ENCODE data around the gene CHRNA7. TPM values are rescaled to one million over a fixed set of nuclear protein-coding genes. Genes with fewer than 3 reads are reported as not detected.

The CHRNA7 gene
- total RNA-seq, 1 experiment from 2014 or later: 4.4 TPM

DNA sequence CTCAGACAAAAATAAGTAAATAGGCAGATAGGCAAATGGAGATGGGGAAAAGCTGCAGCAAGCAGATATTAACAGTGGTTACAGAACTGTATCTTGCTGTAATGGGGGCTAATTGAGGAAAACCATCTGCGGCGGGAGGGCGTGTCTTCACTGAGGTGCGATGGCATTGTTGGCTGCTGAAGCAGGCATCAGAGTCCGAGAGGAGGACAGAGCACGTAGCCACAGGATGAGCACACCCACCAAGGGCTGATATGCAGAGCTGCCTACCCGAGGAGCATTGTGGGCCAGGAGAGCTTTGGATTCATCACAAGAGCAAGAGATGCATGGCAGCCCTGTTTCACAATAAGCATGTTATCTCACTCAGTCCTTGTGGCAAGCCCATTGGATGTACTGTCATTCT lies 30.4 kb downstream of the CHRNA7 start:
- peak overlapping the region in 1 of 3 experiments; percentile 4; a peak in 1 of 7 replicates for H3K27ac Mint-ChIP-seq
- no peak overlapping the region for H3K4me2 ChIP-seq (ENCODE audit: insufficient read depth, insufficient read length, low read length)
- H3K4me1 Mint-ChIP-seq: no peaks in the 10 kb centered on the region
- no peak overlapping the region for H3K18ac ChIP-seq (ENCODE audit: insufficient read length, low read depth, low read length)
- H3K23me2 ChIP-seq (ENCODE audit: insufficient read length, low read depth, low read length, poor library complexity, severe bottlenecking): no peaks in the 10 kb centered on the region
- H3K79me1 ChIP-seq (ENCODE audit: insufficient read depth, low read depth, low read length, poor library complexity, severe bottlenecking): no peaks in the 10 kb centered on the region
- H3K4me1 ChIP-seq (ENCODE audit: insufficient read depth, low read length): no peaks in the 10 kb centered on the region
- peaks cover 5 to 18% (median 16%) of the 10 kb centered on the region in 3 experiments; a peak in 5 of 7 replicates for H3K36me3 Mint-ChIP-seq (ENCODE audit: insufficient read depth in 1 of 3, low read depth in 3 of 3)
- no peak overlapping the region for H3K27ac ChIP-seq (ENCODE audit: insufficient read length, low read depth, low read length)
- H3K4ac ChIP-seq (ENCODE audit: low read depth, low read length): no peak overlapping the region
- no peak overlapping the region for H2BK20ac ChIP-seq (ENCODE audit: low read depth, low read length, poor library complexity, severe bottlenecking)
- no peak overlapping the region for H2BK15ac ChIP-seq (ENCODE audit: low read depth, low read length)
- no peak overlapping the region for H4K91ac ChIP-seq (ENCODE audit: insufficient read length, low read depth, low read length)
- H2BK12ac ChIP-seq (ENCODE audit: insufficient read length, low read depth, low read length): no peak overlapping the region
- H3K23ac ChIP-seq (ENCODE audit: insufficient read length, low read depth, low read length): no peak overlapping the region
- H3K27me3 ChIP-seq (ENCODE audit: insufficient read depth, low read length): no peaks in the 10 kb centered on the region
- H4K20me1 ChIP-seq (ENCODE audit: control insufficient read depth, insufficient read depth, insufficient read length): no peaks in the 10 kb centered on the region
- no peak overlapping the region for H2AK5ac ChIP-seq (ENCODE audit: insufficient read length, low read length)
- no peak overlapping the region for H3T11ph ChIP-seq (ENCODE audit: low read length)
- no peak for DNase-seq
- H3K27me3 Mint-ChIP-seq (ENCODE audit: low read depth): no peaks in the 10 kb centered on the region; the same call in 1 of the 2 replicates
- H3K9me3 ChIP-seq (ENCODE audit: control insufficient read depth, low read depth, low read length): no peaks in the 10 kb centered on the region
- no peak overlapping the region for H4K5ac ChIP-seq (ENCODE audit: insufficient read length, low read depth, low read length)
- no peak for TF ChIP-seq CTCF (conservative IDR thresholded peaks at IDR 0.05)
- H2BK5ac ChIP-seq (ENCODE audit: insufficient read length, low read length): no peak overlapping the region
- H3K9me3 Mint-ChIP-seq: peaks cover 9 to 17% of the 10 kb centered on the region in 2 experiments; a peak in 4 of 5 replicates
- no CpG with 5 or more reads among the region's 7 CpGs for WGBS (ENCODE audit: extremely low coverage, insufficient read length, low lambda C conversion rate)
- H3K79me2 ChIP-seq (ENCODE audit: insufficient read depth, low read length): no peaks in the 10 kb centered on the region
- H4K8ac ChIP-seq (replicated peaks; ENCODE audit: insufficient read length, low read depth, low read length): no peak overlapping the region
- no peak overlapping the region for H3K56ac ChIP-seq (ENCODE audit: insufficient read length, low read depth, low read length)
- H3K4me3 Mint-ChIP-seq: no peak overlapping the region
- no peak overlapping the region for H3K9ac ChIP-seq (ENCODE audit: extremely low read depth, insufficient read length, low read length)
- H2BK120ac ChIP-seq (ENCODE audit: low read depth, low read length, poor library complexity, severe bottlenecking): no peak overlapping the region
- no peak overlapping the region for H3K14ac ChIP-seq (ENCODE audit: insufficient read depth, low read length)
- no peak overlapping the region for H2AFZ ChIP-seq (ENCODE audit: low read length)
